IPS DF 19.7 (cell line): Measurements from ENCODE around the gene HOOK1.

Source experiments
- DNase-seq: peaks from one replicate; pipeline ENCODE4 v3.0.0-alpha.2; 2013; ENCODE audit warnings: low read depth, low spot score

HOOK1 gene

GRCh38 chr1:59814901-59815825, at the start of gene HOOK1:
TSS of gene HOOK1 (plus strand) at chr1:59814949. CDS start at chr1:59815118, 169 bp downstream.
- peak; percentile 25 for DNase-seq

DNA sequence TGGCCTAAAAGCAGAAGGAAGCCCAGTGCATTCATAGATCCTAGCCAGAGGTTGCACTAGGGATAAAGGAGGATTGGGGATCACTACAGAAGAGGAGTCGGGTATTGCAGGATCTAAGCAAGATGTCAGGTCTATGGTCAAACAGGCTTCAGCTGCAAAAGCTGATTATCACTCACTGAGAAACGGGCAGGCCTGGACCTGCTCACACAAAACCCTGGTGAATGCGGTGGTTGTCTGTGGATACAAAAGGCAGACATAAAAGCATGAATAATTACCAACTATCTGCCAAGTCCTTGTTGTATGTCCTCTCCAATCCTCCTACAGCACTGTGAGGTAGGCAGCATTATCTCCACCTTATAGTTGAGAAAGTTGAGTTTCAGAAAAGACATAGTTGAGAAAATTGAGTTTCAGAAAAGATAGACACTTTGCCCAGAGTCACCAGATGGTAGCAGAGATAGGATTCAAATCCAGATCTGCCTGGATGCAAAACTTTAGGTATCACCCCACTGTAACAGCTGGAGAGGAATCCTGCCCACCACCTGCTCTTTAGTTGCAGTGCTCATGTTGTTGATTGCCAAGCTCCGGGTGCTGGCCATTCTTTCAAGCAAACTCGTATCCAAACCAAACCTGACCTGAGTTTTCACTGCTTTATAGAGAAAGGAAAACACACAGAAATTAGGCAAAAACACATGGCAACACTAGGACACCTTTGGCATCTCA, 49.6 kb upstream of the HOOK1 start:
- no peak for DNase-seq

DNA sequence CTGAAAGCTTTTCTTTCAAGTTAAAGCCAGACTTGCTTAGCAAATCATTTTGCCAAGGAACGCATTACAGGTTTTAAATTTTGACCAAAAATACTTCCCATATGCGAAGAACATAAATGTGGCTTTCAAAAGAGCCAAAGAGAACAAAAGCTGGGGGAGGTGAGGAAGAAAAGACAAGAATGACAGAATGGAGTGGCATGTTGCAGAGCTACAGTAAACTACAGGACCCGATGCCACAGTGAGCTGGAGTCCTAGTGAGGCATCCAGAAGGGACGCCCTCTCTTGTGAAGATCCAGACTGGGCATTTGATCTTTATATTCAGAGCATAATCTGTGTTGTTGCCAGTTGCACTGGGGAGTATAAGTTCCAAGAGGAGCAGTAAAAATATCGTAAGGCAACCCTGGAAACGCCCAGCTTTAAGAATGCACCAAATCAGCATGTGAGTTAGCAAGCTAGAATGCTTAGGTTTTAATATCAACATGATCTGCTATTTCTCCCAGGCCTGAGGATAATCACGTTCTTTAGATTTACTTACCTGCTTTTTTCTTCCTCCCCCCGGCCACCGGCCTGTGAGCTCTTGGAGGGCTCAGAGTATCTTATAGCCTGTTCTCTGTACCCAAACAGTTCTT, 48.4 kb upstream of the HOOK1 start:
- no peak for DNase-seq

- no peak for DNase-seq
These were observed 47.6 kb upstream of the HOOK1 start for GRCh38 chr1:59767119-59767518.

GRCh38 chr1:59768792-59769735, 45.7 kb upstream of the HOOK1 start:
- DNase-seq = no peak

GRCh38 chr1:59769736-59770095, 45.0 kb upstream of the HOOK1 start:
- DNase-seq = no peak

DNA sequence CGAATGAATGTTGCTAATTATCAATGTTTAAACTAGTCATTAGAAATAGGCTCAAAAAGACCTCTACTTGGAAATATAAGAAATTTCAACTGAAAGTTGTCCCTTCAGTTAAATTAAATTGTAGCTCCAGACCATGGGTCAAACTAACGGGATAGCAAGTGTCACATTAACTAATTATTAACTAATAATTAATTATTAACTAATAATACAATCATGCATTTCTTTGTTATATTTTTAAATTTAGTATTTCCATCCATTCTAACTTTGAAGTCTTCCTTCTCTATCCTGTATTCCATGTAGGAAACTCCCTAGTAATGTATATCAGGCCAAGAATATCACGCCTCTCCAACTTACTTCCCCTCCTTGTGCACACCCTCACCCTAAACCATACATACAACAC, 43.4 kb upstream of the HOOK1 start:
- no peak for DNase-seq

DNA sequence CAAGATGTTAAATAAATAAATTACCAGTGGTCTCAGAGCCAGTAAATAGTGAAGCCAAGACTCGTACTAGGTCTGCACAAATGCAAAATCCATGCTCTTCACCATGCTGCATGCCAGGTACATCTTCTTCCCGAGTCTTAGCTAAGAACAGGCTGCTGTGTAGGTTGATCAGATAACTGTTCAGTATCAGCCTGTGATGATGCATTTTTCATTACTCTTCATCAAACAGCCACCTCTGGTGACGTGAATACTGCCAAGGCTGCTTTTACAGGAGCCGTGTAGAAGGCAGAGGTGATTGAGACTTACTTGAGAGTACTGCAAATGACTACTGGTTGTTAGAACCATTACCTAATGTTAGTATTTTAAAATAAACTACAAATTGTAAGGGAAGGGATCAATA, 39.3 kb upstream of the HOOK1 start:
- DNase-seq = no peak

DNA sequence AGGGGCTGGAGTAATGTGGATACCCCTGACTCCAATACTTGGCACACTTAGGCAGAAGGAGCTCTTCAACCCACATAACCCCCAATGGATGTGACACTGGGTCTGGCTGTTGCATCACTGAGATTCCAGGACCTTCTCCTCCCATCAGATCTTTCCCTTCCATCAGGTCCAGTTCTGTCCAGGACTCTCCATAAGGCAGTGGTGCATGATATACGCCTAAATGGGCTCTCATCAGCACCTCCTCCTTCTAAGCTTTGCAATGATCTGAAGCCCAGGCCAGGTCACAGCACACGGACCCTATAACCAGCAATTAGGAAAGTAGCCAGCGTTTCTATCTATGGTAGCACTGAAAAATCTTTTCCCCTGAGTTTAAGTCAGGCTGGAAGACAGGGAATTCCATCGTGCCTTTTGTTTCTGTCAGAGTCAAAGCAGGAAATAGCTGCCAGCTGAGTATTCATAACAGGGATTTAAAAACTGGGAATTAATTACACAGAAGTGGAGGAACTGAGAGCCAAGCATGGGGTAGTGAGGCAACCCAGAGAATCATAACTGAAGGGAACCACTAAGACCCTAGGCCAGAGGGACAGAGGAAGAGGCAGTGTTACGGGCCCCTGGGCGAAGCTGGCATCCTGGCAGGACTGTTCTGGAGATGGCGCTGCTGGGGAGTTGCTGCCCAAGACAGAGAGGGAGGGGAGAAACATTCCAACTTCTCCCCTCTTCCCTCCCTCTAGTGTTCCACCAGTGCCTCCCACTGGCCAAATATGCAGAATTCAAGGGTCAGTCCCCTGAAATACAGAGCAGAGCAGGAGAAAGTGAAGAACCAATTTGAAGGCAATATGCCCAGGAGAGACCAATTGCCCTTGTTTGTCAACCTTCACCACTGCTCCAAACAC, 37.5 kb upstream of the HOOK1 start:
- DNase-seq = no peak

DNA sequence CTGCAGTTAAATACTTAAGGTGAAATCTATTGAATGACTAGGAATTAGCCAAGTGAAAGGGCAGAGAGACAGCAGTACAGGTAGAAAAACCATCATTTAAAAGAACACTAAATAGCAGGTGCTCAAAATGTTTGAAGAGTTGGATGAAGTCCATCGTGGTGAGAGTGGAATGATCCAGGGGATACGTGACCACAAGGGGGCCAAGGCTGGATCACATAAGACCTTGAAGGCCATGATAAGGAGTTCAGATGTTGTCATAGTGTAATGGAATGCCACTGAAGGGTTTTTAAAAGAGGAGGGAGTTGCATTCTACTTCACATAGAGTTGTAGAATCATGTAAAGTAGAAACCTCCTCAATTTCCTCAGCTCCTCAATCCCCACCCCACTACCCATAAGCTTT, 34.8 kb upstream of the HOOK1 start:
- no peak for DNase-seq

DNA sequence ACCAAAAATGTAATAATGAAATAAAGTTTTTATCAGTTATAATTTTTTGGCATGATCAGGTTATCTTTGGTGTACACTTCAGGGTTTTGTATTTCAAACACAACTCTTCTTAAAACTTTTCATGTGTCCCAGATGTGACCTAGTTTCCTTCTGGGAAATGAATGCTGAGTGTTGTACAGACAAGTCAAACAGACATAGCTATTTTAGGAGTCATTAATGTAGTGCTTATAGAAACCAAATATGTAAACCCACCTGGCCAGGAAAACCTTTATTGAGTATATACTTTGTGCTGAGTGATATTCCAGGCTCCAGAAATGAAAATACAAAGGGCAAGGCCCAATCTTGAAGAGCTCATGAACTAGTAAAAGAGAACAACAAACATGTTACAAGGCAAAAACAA, 25.9 kb upstream of the HOOK1 start:
- no peak for DNase-seq

GRCh38 chr1:59798600-59798999, 16.1 kb upstream of the HOOK1 start:
- no peak for DNase-seq

- no peak for DNase-seq
These were observed 11.2 kb upstream of the HOOK1 start for GRCh38 chr1:59803458-59804038.

- no peak for DNase-seq
These were observed 10.4 kb upstream of the HOOK1 start for GRCh38 chr1:59804301-59804700.

GRCh38 chr1:59805554-59805953, 9.2 kb upstream of the HOOK1 start:
- no peak for DNase-seq

GRCh38 chr1:59814180-59814900, 409 bp upstream of the HOOK1 start:
- peak; percentile 95 for DNase-seq

DNA sequence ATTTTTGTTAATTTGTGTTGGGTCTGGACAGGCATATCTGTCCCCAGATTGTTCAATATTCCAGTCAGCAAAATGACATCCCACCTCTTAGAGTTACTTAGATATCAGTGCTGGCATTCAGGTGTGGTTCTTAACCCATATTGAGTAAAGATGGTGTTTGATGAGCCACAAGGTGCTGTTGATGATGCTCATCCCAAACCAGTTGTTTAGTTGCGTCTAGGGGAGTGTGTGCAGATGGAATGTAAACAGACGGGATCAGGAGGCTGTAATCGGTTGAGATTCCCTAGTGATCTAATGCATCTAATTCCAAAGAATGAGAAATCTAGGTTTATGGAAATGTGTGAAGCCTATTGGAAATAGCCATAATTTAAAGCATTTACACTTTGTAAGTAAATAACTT, 1.1 kb downstream of the HOOK1 start:
- DNase-seq = no peak

DNA sequence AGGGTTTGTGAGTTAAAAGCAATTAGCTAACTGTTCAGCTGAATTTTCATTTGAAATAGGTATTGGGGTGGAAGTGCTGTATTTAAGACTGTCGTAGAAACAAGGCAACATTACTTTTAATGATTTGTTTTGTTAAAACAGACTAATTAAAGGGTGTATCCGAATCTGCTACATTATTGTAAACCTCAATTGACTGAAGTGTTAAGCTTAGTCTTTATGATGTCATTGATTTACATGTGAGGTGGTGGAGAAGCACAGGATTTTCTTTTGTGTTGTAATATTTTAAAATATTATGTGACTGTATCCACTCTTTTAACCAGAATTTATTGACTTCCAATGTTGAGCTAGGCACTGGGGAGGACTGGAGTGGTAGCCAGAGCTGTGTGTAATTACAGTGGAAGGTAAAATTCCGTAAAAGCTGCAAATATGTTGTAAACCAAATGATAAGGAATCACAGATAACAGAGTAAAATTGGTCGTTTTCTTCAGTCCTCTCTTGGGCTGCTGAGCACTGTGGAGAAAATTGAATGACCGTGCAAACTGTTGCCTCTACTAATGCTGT, 1.6 kb downstream of the HOOK1 start:
- DNase-seq = no peak
